Cardiac fibroblast (primary cell): ENCODE data around the gene MET.
A peak's percentile ranks its signal among the peaks of the same experiment; 100 is the strongest.

Experiments
- DNase-seq, 2 donors: peaks; one replicate each; pipeline versions ENCODE4 v3.0.0 to v3.0.0-alpha.2; 2010; ENCODE audit warnings: low read depth in 2 of 2
- H3K4me3 ChIP-seq, 2 donors: replicated peaks in 1 of 2; 1 replicate in 1 of 2; 2 replicates in 1 of 2; pipeline ENCODE4 v1.5.1; 2011; ENCODE audit warnings: low read depth in 2 of 2, low read length in 2 of 2, mild to moderate bottlenecking in 2 of 2, moderate library complexity in 1 of 2
- TF ChIP-seq, protein P1 (sequence below): IDR thresholded peaks from one replicate; pipeline ENCODE4 v1.5.1; 2011; ENCODE audit warnings: low read depth, mild to moderate bottlenecking, low read length, inconsistent platforms

Gene MET

DNA sequence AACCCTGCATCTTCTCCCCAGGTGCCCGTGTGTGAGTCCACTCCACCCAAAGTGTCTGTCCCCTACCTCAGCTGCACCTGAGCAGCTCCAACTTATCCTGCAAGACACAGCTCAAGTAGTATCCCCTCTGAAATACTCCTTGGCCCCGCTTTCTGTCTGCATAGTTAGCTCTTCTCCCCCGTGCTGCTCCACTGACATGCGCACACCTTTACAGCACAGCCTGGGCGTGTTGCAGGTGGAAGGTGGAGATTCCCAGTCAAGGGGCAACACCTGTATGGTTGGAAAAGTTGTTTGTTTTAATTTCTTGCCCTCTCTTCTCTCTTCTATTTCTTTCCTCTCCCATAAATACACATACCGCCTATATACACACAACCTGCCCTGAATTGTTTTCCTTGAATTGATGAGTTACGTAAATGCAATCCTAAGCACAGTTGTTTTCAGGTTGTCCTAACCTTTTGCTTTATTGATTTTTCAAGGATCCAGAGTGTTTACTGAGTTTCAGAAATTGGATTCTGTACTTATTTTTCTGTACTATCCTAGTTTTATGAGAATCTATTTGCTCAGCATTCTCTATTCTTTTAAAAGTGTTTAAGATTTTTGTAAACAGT is 14.9 kb downstream of the MET start:
- TF ChIP-seq, protein P1, sequence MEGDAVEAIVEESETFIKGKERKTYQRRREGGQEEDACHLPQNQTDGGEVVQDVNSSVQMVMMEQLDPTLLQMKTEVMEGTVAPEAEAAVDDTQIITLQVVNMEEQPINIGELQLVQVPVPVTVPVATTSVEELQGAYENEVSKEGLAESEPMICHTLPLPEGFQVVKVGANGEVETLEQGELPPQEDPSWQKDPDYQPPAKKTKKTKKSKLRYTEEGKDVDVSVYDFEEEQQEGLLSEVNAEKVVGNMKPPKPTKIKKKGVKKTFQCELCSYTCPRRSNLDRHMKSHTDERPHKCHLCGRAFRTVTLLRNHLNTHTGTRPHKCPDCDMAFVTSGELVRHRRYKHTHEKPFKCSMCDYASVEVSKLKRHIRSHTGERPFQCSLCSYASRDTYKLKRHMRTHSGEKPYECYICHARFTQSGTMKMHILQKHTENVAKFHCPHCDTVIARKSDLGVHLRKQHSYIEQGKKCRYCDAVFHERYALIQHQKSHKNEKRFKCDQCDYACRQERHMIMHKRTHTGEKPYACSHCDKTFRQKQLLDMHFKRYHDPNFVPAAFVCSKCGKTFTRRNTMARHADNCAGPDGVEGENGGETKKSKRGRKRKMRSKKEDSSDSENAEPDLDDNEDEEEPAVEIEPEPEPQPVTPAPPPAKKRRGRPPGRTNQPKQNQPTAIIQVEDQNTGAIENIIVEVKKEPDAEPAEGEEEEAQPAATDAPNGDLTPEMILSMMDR: no peak
- no peak overlapping the region for H3K4me3 ChIP-seq
- DNase-seq: no peak

DNA sequence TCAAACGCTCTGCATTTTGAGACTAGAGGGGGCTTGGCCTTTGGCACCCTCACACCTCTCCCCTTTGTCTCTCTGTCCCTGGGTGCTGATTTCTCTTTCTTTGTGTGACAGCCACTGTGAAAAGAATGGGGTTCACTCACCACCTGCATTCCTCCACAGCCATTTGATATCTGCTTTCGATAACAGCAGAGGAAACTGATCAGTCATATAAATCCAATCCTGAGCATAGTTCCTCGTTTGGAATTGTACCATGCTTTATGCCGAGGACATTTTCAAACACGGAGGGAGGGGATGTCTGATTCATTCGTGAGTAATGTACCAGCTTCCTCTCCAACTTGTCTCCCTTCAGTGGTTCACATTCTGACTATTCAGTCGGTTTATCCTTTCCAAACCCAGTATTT is 15.8 kb downstream of the MET start:
- peak; percentile 65 to 87 for DNase-seq
- TF ChIP-seq, protein P1: no peak
- no peak overlapping the region for H3K4me3 ChIP-seq

DNA sequence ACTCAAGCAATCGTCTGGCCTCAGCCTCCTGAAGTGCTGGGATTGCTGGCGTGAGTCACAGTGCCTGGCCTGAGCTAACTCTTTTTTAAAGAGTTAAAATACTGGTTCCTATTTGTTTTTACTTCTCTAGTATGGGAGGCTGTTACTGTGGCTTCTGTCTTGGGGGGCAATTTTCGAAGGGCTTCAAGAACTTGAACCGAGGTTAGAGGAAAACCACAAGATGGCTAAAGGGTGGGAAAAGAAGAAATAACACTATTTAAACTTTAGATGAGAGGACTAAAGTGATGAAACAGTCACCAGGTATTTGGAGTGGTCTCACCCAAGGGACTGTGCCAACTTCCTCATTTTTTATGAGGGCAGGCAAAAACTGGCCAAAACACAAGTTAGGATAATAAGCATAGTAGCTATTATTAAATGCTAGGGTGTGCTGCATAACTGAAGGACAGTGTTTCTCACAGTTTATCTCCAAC is 17.8 kb downstream of the MET start:
- peak in 1 of 2 donors; percentile 44 for DNase-seq
- H3K4me3 ChIP-seq: no peak overlapping the region
- TF ChIP-seq, protein P1: no peak

DNA sequence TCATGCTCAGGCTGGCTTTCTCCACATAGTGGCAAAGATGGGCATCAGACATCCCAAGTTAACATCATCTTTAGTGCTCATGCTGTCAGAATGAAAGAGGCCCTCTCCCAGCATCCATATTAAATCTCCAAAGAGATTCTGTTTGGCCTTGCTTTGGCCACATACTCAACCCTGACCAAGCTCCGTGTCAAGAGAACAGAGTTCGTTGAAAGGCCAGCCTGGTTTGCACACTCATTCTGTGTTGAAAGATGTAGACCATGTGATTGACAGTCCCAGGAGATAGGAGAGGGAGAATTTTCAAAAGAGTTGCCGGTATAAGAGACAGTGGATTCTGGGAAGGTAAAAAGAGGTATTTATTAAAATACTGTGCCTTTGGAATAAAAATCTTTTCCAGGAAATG is 19.7 kb downstream of the MET start:
- peak; percentile 22 to 84 for DNase-seq
- H3K4me3 ChIP-seq: no peak overlapping the region
- TF ChIP-seq, protein P1: no peak

DNA sequence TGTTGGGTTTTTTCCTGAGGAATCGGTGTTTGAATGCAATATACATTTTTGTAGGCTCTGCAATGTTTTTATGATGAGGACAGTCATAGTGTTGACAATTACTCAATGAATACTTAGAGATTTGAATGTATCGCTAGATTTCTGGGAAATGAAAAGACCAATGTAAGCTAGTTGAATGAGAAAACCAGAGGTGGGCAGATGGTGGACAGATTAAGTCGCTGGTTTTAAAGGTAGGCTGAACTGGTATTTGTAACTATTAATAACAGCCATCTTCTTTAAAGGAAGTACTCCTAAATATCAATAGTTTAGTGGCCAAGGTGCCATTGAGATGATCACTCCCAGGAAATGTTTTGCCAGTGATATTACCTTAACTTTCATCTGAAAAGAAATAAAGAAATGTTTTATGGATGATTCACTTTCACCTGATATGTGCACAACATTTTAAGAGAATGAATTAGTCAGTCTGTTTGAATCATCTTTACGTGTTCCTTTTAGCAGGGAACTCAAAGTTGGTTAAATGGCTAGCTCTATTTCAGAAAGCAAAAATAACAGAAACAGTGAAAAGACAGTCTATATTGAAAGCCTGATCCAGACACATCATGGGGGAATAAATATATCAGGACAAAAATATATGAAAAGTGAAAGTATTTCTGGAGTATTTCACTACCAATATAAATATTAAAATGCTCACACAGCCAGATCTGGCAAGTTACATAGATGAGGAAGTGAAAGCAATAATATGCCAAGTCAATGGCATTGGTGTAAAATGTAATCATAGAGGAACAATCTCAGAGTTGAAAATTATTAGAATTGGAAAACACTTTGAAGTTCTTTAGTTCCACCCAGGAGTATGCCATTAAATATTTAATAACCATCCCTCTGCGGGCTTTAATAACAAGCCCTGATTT is 20.7 kb downstream of the MET start:
- TF ChIP-seq, protein P1: no peak
- no peak overlapping the region for H3K4me3 ChIP-seq
- DNase-seq: peak in 1 of 2 donors; percentile 74

DNA sequence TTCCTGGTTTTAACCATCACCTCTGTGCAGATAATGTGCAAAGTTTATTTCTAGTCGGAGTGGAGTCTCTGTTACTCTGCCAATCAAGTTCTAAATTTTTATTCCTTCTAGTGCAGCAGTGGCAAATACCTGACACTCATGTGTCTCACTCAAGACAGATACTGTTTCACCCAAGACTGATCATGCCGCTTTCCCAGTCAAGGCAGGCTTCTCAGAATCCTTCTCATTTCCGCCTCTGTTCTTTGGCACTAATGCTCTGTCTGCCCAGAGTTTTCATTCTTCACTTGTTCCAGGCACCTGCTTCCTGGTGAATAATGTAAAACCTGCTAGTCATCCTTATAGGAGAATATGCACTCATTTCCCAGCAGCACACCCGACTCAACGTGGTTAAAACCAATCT is 24.7 kb downstream of the MET start:
- no peak for DNase-seq
- TF ChIP-seq, protein P1: no peak
- no peak overlapping the region for H3K4me3 ChIP-seq
